CD14-positive monocyte (primary cell): Measurements from ENCODE around the gene FIGLA. TPM values are rescaled to one million over a fixed set of nuclear protein-coding genes. Genes with fewer than 3 reads are reported as not detected.

Source experiments
- DNase-seq, 3 donors: peaks; one replicate each; pipeline ENCODE4 v3.0.0-alpha.2; 2011 to 2022
- H2AFZ ChIP-seq: 2 replicates; pipeline ENCODE4 v1.6.0; 2012; ENCODE audit warnings: mild to moderate bottlenecking, low read depth, low read length, inconsistent platforms; ENCODE audit not compliant: insufficient read depth, poor library complexity, severe bottlenecking
- H3K27ac ChIP-seq, 2 donors: 1 replicate in 1 of 2; 2 replicates in 1 of 2; pipeline ENCODE4 v1.5.1; 2012 to 2013; ENCODE audit warnings: low read length in 2 of 2, control low read depth in 1 of 2, inconsistent platforms in 1 of 2, low read depth in 1 of 2, mild to moderate bottlenecking in 1 of 2
- H3K27me3 ChIP-seq, 2 donors: one replicate each; pipeline versions ENCODE4 v1.6.0 to v1.6.1; 2011 to 2013; ENCODE audit warnings: low read length in 2 of 2; ENCODE audit not compliant: control insufficient read depth in 2 of 2, insufficient read depth in 2 of 2
- H3K36me3 ChIP-seq, 2 donors: replicated peaks in 1 of 2; 1 replicate in 1 of 2; 2 replicates in 1 of 2; pipeline versions ENCODE4 v1.5.1 to v1.6.1; 2012 to 2013; ENCODE audit warnings: low read length in 2 of 2, control low read depth in 1 of 2, inconsistent platforms in 1 of 2, mild to moderate bottlenecking in 1 of 2; ENCODE audit not compliant: insufficient read depth in 2 of 2, control insufficient read depth in 1 of 2
- H3K4me1 ChIP-seq, 2 donors: 1 replicate in 1 of 2; 2 replicates in 1 of 2; pipeline versions ENCODE4 v1.5.1 to v1.6.1; 2012 to 2013; ENCODE audit warnings: low read length in 2 of 2, control low read depth in 1 of 2, inconsistent platforms in 1 of 2, mild to moderate bottlenecking in 1 of 2, moderate library complexity in 1 of 2; ENCODE audit not compliant: insufficient read depth in 2 of 2, control insufficient read depth in 1 of 2
- H3K4me2 ChIP-seq: replicated peaks from 2 replicates; pipeline ENCODE3; 2012; ENCODE audit warnings: low read length, moderate library complexity, mild to moderate bottlenecking; ENCODE audit not compliant: poor library complexity, severe bottlenecking; ENCODE audit errors: extremely low read depth
- H3K4me3 ChIP-seq, 3 experiments: fragments of 200-600 bp in 1 of 3; sonication (generic) in 1 of 3; replicated peaks in 1 of 3; 1 replicate in 2 of 3; 2 replicates in 1 of 3; pipeline ENCODE4 v1.5.1; 2011 to 2013; ENCODE audit warnings: low read length in 3 of 3, mild to moderate bottlenecking in 3 of 3, control low read depth in 2 of 3, low read depth in 2 of 3, inconsistent platforms in 1 of 3, moderate library complexity in 1 of 3
- H3K79me2 ChIP-seq: 2 replicates; pipeline ENCODE4 v1.6.0; 2012; ENCODE audit warnings: mild to moderate bottlenecking, control low read depth, inconsistent platforms, low read length, moderate library complexity; ENCODE audit not compliant: insufficient read depth
- H3K9ac ChIP-seq: 2 replicates; pipeline ENCODE4 v1.6.0; 2017; ENCODE audit warnings: low read length, mild to moderate bottlenecking; ENCODE audit not compliant: insufficient read depth, poor library complexity, severe bottlenecking
- H3K9me3 ChIP-seq, 2 donors: replicated peaks in 1 of 2; 1 replicate in 1 of 2; 2 replicates in 1 of 2; pipeline versions ENCODE4 v1.5.1 to v1.6.1; 2012 to 2013; ENCODE audit warnings: low read length in 2 of 2, control low read depth in 1 of 2; ENCODE audit not compliant: control insufficient read depth in 1 of 2, insufficient read depth in 1 of 2
- H4K20me1 ChIP-seq: 2 replicates; pipeline ENCODE4 v1.6.0; 2012; ENCODE audit warnings: mild to moderate bottlenecking, low read length, control low read depth, moderate library complexity; ENCODE audit not compliant: insufficient read depth
- H3K27ac Mint-ChIP-seq, 7 donors: one replicate each; pipeline ENCODE4 v1.8.0; 2020; ENCODE audit warnings: mild to moderate bottlenecking in 7 of 7, mixed read lengths in 7 of 7, moderate library complexity in 6 of 7, inconsistent platforms in 2 of 7
- H3K27me3 Mint-ChIP-seq, 3 donors: one replicate each; pipeline ENCODE4 v1.8.0; 2021 to 2022; ENCODE audit warnings: low read depth in 3 of 3, mild to moderate bottlenecking in 3 of 3, mixed read lengths in 3 of 3, moderate library complexity in 3 of 3, inconsistent platforms in 1 of 3
- H3K36me3 Mint-ChIP-seq, 2 donors: one replicate each; pipeline ENCODE4 v1.8.0; 2020; ENCODE audit warnings: mixed read lengths in 2 of 2, inconsistent platforms in 1 of 2, mild to moderate bottlenecking in 1 of 2
- H3K4me1 Mint-ChIP-seq: one replicate; pipeline ENCODE4 v1.8.0; 2020; ENCODE audit warnings: mild to moderate bottlenecking, mixed read lengths
- H3K4me3 Mint-ChIP-seq, 2 donors: one replicate each; pipeline ENCODE4 v1.8.0; 2020; ENCODE audit warnings: mild to moderate bottlenecking in 2 of 2, mixed read lengths in 2 of 2, moderate library complexity in 1 of 2
- H3K9me3 Mint-ChIP-seq, 7 donors: one replicate each; pipeline ENCODE4 v1.8.0; 2020 to 2022; ENCODE audit warnings: mixed read lengths in 7 of 7, mild to moderate bottlenecking in 6 of 7, moderate library complexity in 6 of 7, inconsistent platforms in 2 of 7
- WGBS: methylation state at CpG from one replicate; pipeline ENCODE4 v1.1.5; 2013; ENCODE audit warnings: missing lambda C conversion rate; ENCODE audit not compliant: insufficient coverage; 5-methylcytosine and 5-hydroxymethylcytosine counted together
- intact Hi-C, 2 donors: fragments of 100-400 bp; cut with micrococcal nuclease; formaldehyde crosslinking; loops; one replicate each; pipeline versions ENCODE4 v1.15.0 to v1.15.1; 2023
- polyA plus RNA-seq, 3 donors: library from polyadenylated mRNA; depleted of rRNA in 1 of 3; unstranded in 2 of 3; stranded (reverse) in 1 of 3; fragments of 300-500 nt in 2 of 3; fragments of >200 nt in 1 of 3; fragmentation: Illumina TruSeq in 2 of 3; gene quantifications; 1 replicate in 2 of 3; 2 replicates in 1 of 3; pipeline ENCODE4 v1.2.3, GENCODE V29; 2012 to 2021
- TF ChIP-seq, protein P1 (sequence below): fragments of 200-600 bp; IDR thresholded peaks from one replicate; pipeline ENCODE4 v1.8.0; 2022; ENCODE audit warnings: antibody characterized with exemption, mild to moderate bottlenecking

FIGLA gene
- polyA plus RNA-seq, 3 donors, result 0.13 TPM; not detected in 2

- Mint-ChIP-seq H3K9me3 (peaks cover 0 to 24% (median 6%) of the 10 kb centered on the region in 7 donors), H3K4me1 (peaks cover 16% of the 10 kb centered on the region), H3K27me3 (peaks cover 50 to 74% (median 74%) of the 10 kb centered on the region in 3 donors), H3K36me3 (peaks cover 3 to 7% of the 10 kb centered on the region in 2 donors), H3K4me3 (peak overlapping the region in 1 of 2 donors; percentile 43), H3K27ac (no peak overlapping the region)
- no peak overlapping the region for H3K9ac ChIP-seq
- no peaks in the 10 kb centered on the region for H4K20me1 ChIP-seq
- no peaks in the 10 kb centered on the region for H3K36me3 ChIP-seq
- H3K79me2 ChIP-seq, result no peaks in the 10 kb centered on the region
- no peak overlapping the region for H3K27ac ChIP-seq
- H3K4me2 ChIP-seq, result no peak overlapping the region
- 100% methylated on average over 2 of the region's 7 CpGs for WGBS
- H3K4me1 ChIP-seq, result peaks cover 16 to 17% of the 10 kb centered on the region in 2 donors
- DNase-seq, result no peak
- no peak overlapping the region for H2AFZ ChIP-seq
- intact Hi-C loops, result no loop called here
- H3K9me3 ChIP-seq, result peaks cover 0 to 4% of the 10 kb centered on the region in 2 donors
- TF ChIP-seq, protein P1, sequence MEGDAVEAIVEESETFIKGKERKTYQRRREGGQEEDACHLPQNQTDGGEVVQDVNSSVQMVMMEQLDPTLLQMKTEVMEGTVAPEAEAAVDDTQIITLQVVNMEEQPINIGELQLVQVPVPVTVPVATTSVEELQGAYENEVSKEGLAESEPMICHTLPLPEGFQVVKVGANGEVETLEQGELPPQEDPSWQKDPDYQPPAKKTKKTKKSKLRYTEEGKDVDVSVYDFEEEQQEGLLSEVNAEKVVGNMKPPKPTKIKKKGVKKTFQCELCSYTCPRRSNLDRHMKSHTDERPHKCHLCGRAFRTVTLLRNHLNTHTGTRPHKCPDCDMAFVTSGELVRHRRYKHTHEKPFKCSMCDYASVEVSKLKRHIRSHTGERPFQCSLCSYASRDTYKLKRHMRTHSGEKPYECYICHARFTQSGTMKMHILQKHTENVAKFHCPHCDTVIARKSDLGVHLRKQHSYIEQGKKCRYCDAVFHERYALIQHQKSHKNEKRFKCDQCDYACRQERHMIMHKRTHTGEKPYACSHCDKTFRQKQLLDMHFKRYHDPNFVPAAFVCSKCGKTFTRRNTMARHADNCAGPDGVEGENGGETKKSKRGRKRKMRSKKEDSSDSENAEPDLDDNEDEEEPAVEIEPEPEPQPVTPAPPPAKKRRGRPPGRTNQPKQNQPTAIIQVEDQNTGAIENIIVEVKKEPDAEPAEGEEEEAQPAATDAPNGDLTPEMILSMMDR, result no peak
- peaks cover 47 to 62% of the 10 kb centered on the region in 2 donors for H3K27me3 ChIP-seq
- no peak overlapping the region for H3K4me3 ChIP-seq
Measured at GRCh38 chr2:70765507-70765906, 24.9 kb downstream of the FIGLA start.

DNA sequence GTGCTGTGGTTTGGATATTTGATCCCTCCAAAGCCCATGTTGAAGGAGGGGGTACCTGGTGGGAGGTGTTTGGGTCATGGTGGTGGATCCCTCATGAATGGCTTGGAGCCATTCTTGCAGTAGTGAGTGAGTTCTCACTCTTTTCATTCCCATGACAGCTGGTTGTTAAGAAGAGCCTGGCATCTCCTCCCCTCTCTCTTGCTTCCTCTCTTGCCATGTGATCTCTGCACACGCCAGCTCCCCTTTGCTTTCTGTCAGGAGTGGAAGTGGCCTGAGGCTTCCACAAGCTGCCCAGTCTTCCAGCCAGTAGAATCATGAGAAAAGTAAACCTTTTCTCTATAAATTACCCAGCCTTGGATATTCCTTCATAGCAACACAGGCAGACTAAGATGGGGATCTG lies 31.0 kb downstream of the FIGLA start:
- peaks cover 20 to 42% (median 38%) of the 10 kb centered on the region in 3 donors for H3K27me3 Mint-ChIP-seq
- H3K36me3 ChIP-seq, result no peaks in the 10 kb centered on the region
- no peak overlapping the region for H3K27ac Mint-ChIP-seq

More for the DNA sequence above, 31.0 kb downstream of the FIGLA start:
- Mint-ChIP-seq H3K4me1 (no peaks in the 10 kb centered on the region), H3K4me3 (no peak overlapping the region), H3K9me3 (peaks cover 0 to 3% (median 0%) of the 10 kb centered on the region in 7 donors), H3K36me3 (no peaks in the 10 kb centered on the region)
- no peak overlapping the region for H3K4me3 ChIP-seq
- H3K27me3 ChIP-seq, result peaks cover 7 to 12% of the 10 kb centered on the region in 2 donors
- no peak overlapping the region for H3K4me2 ChIP-seq
- TF ChIP-seq, protein P1, result no peak
- H3K9me3 ChIP-seq, result no peaks in the 10 kb centered on the region
- no peaks in the 10 kb centered on the region for H4K20me1 ChIP-seq
- no peak for DNase-seq
- no peak overlapping the region for H3K9ac ChIP-seq
- no CpG with 5 or more reads among the region's 1 CpG for WGBS
- no peaks in the 10 kb centered on the region for H3K4me1 ChIP-seq
- no peaks in the 10 kb centered on the region for H3K79me2 ChIP-seq
- no peak overlapping the region for H3K27ac ChIP-seq
- no peak overlapping the region for H2AFZ ChIP-seq
- intact Hi-C loops, result no loop called here
